B cell (primary cell): ENCODE data around the gene ITPR2. TPM values are rescaled to one million over a fixed set of nuclear protein-coding genes. Genes with fewer than 3 reads are reported as not detected.

ENCODE experiments used
- ATAC-seq: fragments of 200-7000 bp; cut with Tn5 transposase; one replicate; pipeline ENCODE4 v1.10.0; 2021; ENCODE audit warnings: low read depth, mild to moderate bottlenecking, moderate number of reproducible peaks, moderate library complexity
- CTCF ChIA-PET: fragments of 350-600 bp; sonication (Branson Sonifier 250); formaldehyde crosslinking; loops from one replicate; lab custom pipeline; 2021; ENCODE audit warnings: antibody characterized with exemption, inconsistent platforms; lab: Charles Lee
- POLR2A ChIA-PET: fragments of 350-600 bp; sonication (Branson Sonifier 250); formaldehyde crosslinking; loops from one replicate; lab custom pipeline; 2021; ENCODE audit warnings: antibody characterized with exemption; lab: Charles Lee
- DNase-seq: peaks from one replicate; pipeline ENCODE4 v3.0.0; 2013
- H2AFZ ChIP-seq: 2 replicates; pipeline ENCODE4 v1.6.1; 2012; ENCODE audit warnings: mild to moderate bottlenecking, low read depth, low read length; ENCODE audit not compliant: insufficient read depth, poor library complexity, severe bottlenecking
- H3K27ac ChIP-seq, 2 donors: 1 replicate in 1 of 2; 2 replicates in 1 of 2; pipeline ENCODE4 v1.5.1; 2012 to 2013; ENCODE audit warnings: low read length in 2 of 2, mild to moderate bottlenecking in 2 of 2, moderate library complexity in 1 of 2
- H3K27me3 ChIP-seq, 4 experiments: fragments of 200-600 bp in 1 of 4; sonication (generic) in 1 of 4; replicated peaks in 1 of 4; 1 replicate in 2 of 4; 2 replicates in 2 of 4; pipeline versions ENCODE4 v1.6.1 to v1.7.0; 2013 to 2016; ENCODE audit warnings: low read length in 3 of 4, mild to moderate bottlenecking in 2 of 4, mixed read lengths in 1 of 4, moderate library complexity in 1 of 4; ENCODE audit not compliant: insufficient read depth in 4 of 4, control insufficient read depth in 3 of 4; ENCODE audit errors: control extremely low read depth in 1 of 4
- H3K36me3 ChIP-seq, 2 experiments: replicated peaks in 1 of 2; 1 replicate in 1 of 2; 2 replicates in 1 of 2; pipeline versions ENCODE4 v1.6.1 to v1.7.1; 2013; ENCODE audit warnings: low read length in 1 of 2; ENCODE audit not compliant: insufficient read depth in 2 of 2, control insufficient read depth in 1 of 2; ENCODE audit errors: control extremely low read depth in 1 of 2, extremely low read depth in 1 of 2
- H3K4me1 ChIP-seq, 2 donors: fragments of 200-600 bp in 1 of 2; sonication (generic) in 1 of 2; 1 replicate in 1 of 2; 2 replicates in 1 of 2; pipeline versions ENCODE4 v1.5.1 to v1.6.1; 2013 to 2017; ENCODE audit warnings: low read length in 2 of 2; ENCODE audit not compliant: control insufficient read depth in 2 of 2, insufficient read depth in 2 of 2
- H3K4me2 ChIP-seq: replicated peaks from 2 replicates; pipeline ENCODE3; 2012; ENCODE audit warnings: mild to moderate bottlenecking, low read depth, low read length; ENCODE audit not compliant: poor library complexity, severe bottlenecking
- H3K4me3 ChIP-seq, 5 experiments: fragments of 200-600 bp in 1 of 5; sonication (generic) in 1 of 5; 1 replicate in 3 of 5; 2 replicates in 2 of 5; pipeline versions ENCODE4 v1.5.1 to v1.7.0; 2011 to 2016; ENCODE audit warnings: low read length in 4 of 5, mild to moderate bottlenecking in 4 of 5, low read depth in 2 of 5, control low read depth in 1 of 5, moderate library complexity in 1 of 5; ENCODE audit not compliant: insufficient read depth in 1 of 5; ENCODE audit errors: control extremely low read depth in 1 of 5, extremely low read depth in 1 of 5
- H3K79me2 ChIP-seq: fragments of 200-600 bp; sonication (generic); one replicate; pipeline ENCODE4 v1.6.0; 2016; ENCODE audit warnings: low read length; ENCODE audit not compliant: control insufficient read depth, insufficient read depth
- H3K9ac ChIP-seq: fragments of 200-600 bp; sonication (generic); 2 replicates; pipeline ENCODE4 v1.6.1; 2017; ENCODE audit warnings: mild to moderate bottlenecking, low read length, moderate library complexity
- H3K9me3 ChIP-seq, 3 donors: one replicate each; pipeline versions ENCODE4 v1.6.1 to v1.7.1; 2013; ENCODE audit warnings: low read length in 2 of 3; ENCODE audit not compliant: control insufficient read depth in 2 of 3, insufficient read depth in 1 of 3; ENCODE audit errors: control extremely low read depth in 1 of 3
- H4K20me1 ChIP-seq: 2 replicates; pipeline ENCODE4 v1.6.0; 2012; ENCODE audit warnings: mild to moderate bottlenecking, low read length; ENCODE audit not compliant: insufficient read depth, control insufficient read depth, poor library complexity, severe bottlenecking
- H3K27ac Mint-ChIP-seq: one replicate; pipeline ENCODE4 v1.8.0; 2021; ENCODE audit warnings: mixed read lengths
- H3K27me3 Mint-ChIP-seq: one replicate; pipeline ENCODE4 v1.8.0; 2021; ENCODE audit warnings: mixed read lengths
- H3K4me1 Mint-ChIP-seq: one replicate; pipeline ENCODE4 v1.8.0; 2021; ENCODE audit warnings: mixed read lengths
- H3K4me3 Mint-ChIP-seq: one replicate; pipeline ENCODE4 v1.8.0; 2021; ENCODE audit warnings: mixed read lengths
- H3K9me3 Mint-ChIP-seq: one replicate; pipeline ENCODE4 v1.8.0; 2022; ENCODE audit warnings: mixed read lengths; ENCODE audit not compliant: insufficient read depth
- EZH2 ChIP-seq: IDR thresholded peaks from 2 replicates; pipeline ENCODE4 v1.6.1; 2012; ENCODE audit warnings: borderline replicate concordance, low read depth, mild to moderate bottlenecking, moderate library complexity, low read length; ENCODE audit not compliant: insufficient read depth, poor library complexity, severe bottlenecking
- WGBS: methylation state at CpG from one replicate; pipeline ENCODE4 v1.1.5; 2013; ENCODE audit warnings: missing lambda C conversion rate; ENCODE audit not compliant: insufficient coverage; 5-methylcytosine and 5-hydroxymethylcytosine counted together
- intact Hi-C: fragments of 100-400 bp; cut with micrococcal nuclease; formaldehyde crosslinking; loops from one replicate; pipeline ENCODE4 v1.10.0; 2022
- polyA plus RNA-seq: library from polyadenylated mRNA; depleted of rRNA; stranded (reverse); fragments of >200 nt; gene quantifications from 2 replicates; pipeline ENCODE4 v1.2.3, GENCODE V29; 2012
- total RNA-seq, 2 donors: library from RNA; stranded (reverse); fragments of 120-200 nt in 1 of 2; gene quantifications; 1 replicate in 1 of 2; 2 replicates in 1 of 2; pipeline versions ENCODE4 v1.2.3 to v1.2.4, GENCODE V29; 2013 to 2022
- TF ChIP-seq, protein P1 (sequence below): fragments of 200-600 bp; IDR thresholded peaks from one replicate; pipeline ENCODE4 v1.8.0; 2022; ENCODE audit warnings: antibody characterized with exemption, mild to moderate bottlenecking

Gene ITPR2
- total and polyA plus RNA-seq, 2 donors (not counting 1 experiment from before 2014, with no cell fraction given), result 4.3 to 113 TPM

DNA sequence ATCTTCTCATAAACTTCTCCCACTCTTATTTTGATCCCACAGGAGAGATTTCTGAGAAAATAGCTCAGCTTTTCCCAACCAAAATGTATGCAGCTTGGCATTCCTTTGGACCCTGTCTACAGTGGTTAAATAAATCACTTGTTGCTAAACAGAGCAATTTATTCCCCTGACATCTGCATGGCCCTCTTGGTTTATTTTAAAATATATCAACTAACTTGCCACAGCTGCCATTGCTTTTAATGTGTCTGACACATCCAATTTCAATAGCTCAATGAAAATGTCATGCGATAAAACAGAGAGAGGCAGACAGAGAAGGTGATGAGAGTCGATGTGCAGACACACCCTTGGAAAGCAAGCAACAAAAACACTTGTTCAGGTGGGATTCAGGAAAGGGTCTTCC lies 509.3 kb downstream of the ITPR2 start:
- no CpG with 5 or more reads among the region's 2 CpGs for WGBS
- intact Hi-C loops, result no loop called here

GRCh38 chr12:26319511-26319910 lies 513.5 kb downstream of the ITPR2 start:
- Histone ChIP-seq H3K79me2 (no peaks in the 10 kb centered on the region), H3K4me1 (peaks cover 20 to 30% of the 10 kb centered on the region in 2 donors), H3K9me3 (peaks cover 0 to 17% (median 3%) of the 10 kb centered on the region in 3 donors), H4K20me1 (no peaks in the 10 kb centered on the region), H3K4me2 (no peak overlapping the region), H3K27me3 (no peaks in the 10 kb centered on the region), H3K36me3 (no peaks in the 10 kb centered on the region), H3K9ac (no peak overlapping the region), H3K27ac (no peak overlapping the region), H3K4me3 (no peak overlapping the region), H2AFZ (no peak overlapping the region)
- DNase-seq (no peak), ATAC-seq (no peak)
- peak overlapping the region; percentile 88 for H3K27ac Mint-ChIP-seq
- ChIA-PET CTCF (interaction anchor here (1.6 kb wide), 1 partner anchor 200 kb away, joined by 8 read pairs; no protein-coding TSS in a partner anchor), POLR2A (interaction anchor here (0.6 kb wide), 1 partner anchor 584 kb away, joined by 4 read pairs; no protein-coding TSS in a partner anchor)
- H3K4me3 Mint-ChIP-seq, result peak overlapping the region; percentile 59
- peaks cover 35% of the 10 kb centered on the region for H3K4me1 Mint-ChIP-seq
- no peaks in the 10 kb centered on the region for H3K9me3 Mint-ChIP-seq
- 90% methylated on average over 5 of the region's 5 CpGs for WGBS
- intact Hi-C loops, result loop anchor here (2.0 kb wide), 1 partner anchor 21 kb away; no protein-coding TSS in a partner anchor
- no peaks in the 10 kb centered on the region for H3K27me3 Mint-ChIP-seq
- TF ChIP-seq, protein P1, sequence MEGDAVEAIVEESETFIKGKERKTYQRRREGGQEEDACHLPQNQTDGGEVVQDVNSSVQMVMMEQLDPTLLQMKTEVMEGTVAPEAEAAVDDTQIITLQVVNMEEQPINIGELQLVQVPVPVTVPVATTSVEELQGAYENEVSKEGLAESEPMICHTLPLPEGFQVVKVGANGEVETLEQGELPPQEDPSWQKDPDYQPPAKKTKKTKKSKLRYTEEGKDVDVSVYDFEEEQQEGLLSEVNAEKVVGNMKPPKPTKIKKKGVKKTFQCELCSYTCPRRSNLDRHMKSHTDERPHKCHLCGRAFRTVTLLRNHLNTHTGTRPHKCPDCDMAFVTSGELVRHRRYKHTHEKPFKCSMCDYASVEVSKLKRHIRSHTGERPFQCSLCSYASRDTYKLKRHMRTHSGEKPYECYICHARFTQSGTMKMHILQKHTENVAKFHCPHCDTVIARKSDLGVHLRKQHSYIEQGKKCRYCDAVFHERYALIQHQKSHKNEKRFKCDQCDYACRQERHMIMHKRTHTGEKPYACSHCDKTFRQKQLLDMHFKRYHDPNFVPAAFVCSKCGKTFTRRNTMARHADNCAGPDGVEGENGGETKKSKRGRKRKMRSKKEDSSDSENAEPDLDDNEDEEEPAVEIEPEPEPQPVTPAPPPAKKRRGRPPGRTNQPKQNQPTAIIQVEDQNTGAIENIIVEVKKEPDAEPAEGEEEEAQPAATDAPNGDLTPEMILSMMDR, result no peak
- no peak for TF ChIP-seq EZH2

More for the DNA sequence above, 509.3 kb downstream of the ITPR2 start:
- H3K4me2 ChIP-seq, result no peak overlapping the region
- no peaks in the 10 kb centered on the region for H3K27me3 ChIP-seq
- POLR2A ChIA-PET, result no interaction called here
- H3K4me3 ChIP-seq, result no peak overlapping the region
- Mint-ChIP-seq H3K4me3 (no peak overlapping the region), H3K27me3 (no peaks in the 10 kb centered on the region), H3K4me1 (peaks cover 32% of the 10 kb centered on the region), H3K27ac (no peak overlapping the region), H3K9me3 (no peaks in the 10 kb centered on the region)
- DNase-seq (no peak), ATAC-seq (no peak)
- no peak overlapping the region for H3K9ac ChIP-seq
- CTCF ChIA-PET, result no interaction called here
- no peaks in the 10 kb centered on the region for H4K20me1 ChIP-seq
- H3K4me1 ChIP-seq, result peaks cover 22 to 28% of the 10 kb centered on the region in 2 donors
- H3K9me3 ChIP-seq, result peaks cover 0 to 3% (median 3%) of the 10 kb centered on the region in 3 donors
- H3K79me2 ChIP-seq, result no peaks in the 10 kb centered on the region
- no peak for TF ChIP-seq EZH2
- TF ChIP-seq, protein P1, result no peak
- no peak overlapping the region for H3K27ac ChIP-seq
- no peaks in the 10 kb centered on the region for H3K36me3 ChIP-seq
- no peak overlapping the region for H2AFZ ChIP-seq
